PC-3 (cell line): ENCODE data around the gene LAG3. TPM values are rescaled to one million over a fixed set of nuclear protein-coding genes. Genes with fewer than 3 reads are reported as not detected.

Source experiments
- ATAC-seq: fragments of 200-7000 bp; cut with Tn5 transposase; 2 replicates; pipeline ENCODE4 v1.9.1; 2020; ENCODE audit warnings: mild to moderate bottlenecking, moderate library complexity
- BruUV-seq: library from RNA; stranded (reverse); fragments of 400-500 nt; replicated peaks from 2 replicates; lab custom pipeline; 2021; lab: Mats Ljungman, UMichigan
- CTCF ChIA-PET: fragments of 300-600 bp; sonication (Branson Sonifier 250); formaldehyde crosslinking; loops from one replicate; lab custom pipeline; 2022; ENCODE audit warnings: antibody characterized with exemption; lab: Charles Lee
- POLR2A ChIA-PET: fragments of 300-600 bp; sonication (Branson Sonifier 250); formaldehyde crosslinking; loops from one replicate; lab custom pipeline; 2022; ENCODE audit warnings: antibody characterized with exemption; ENCODE audit not compliant: unreplicated experiment; lab: Charles Lee
- DNase-seq: peaks from one replicate; pipeline ENCODE4 v3.0.0-alpha.2; 2015
- H2AFZ ChIP-seq: fragments of 300-600 bp; sonication (generic); 2 replicates; pipeline ENCODE4 v1.6.0; 2016; ENCODE audit warnings: antibody characterized with exemption, low read length
- H3F3A ChIP-seq: fragments of 300-600 bp; sonication (generic); one replicate; pipeline ENCODE4 v1.6.0; 2017; ENCODE audit warnings: antibody characterized with exemption, low read length, control low read depth, mild to moderate bottlenecking; ENCODE audit not compliant: unreplicated experiment
- H3K27ac ChIP-seq: fragments of 300-600 bp; sonication (generic); 2 replicates; pipeline ENCODE4 v1.5.1; 2016; ENCODE audit warnings: mild to moderate bottlenecking, low read length
- H3K27me3 ChIP-seq: fragments of 300-600 bp; sonication (generic); 2 replicates; pipeline ENCODE4 v1.6.1; 2016; ENCODE audit warnings: low read length, mixed read lengths
- H3K36me3 ChIP-seq: fragments of 300-600 bp; sonication (generic); 2 replicates; pipeline ENCODE4 v1.6.1; 2016; ENCODE audit warnings: low read depth, mixed run types, low read length, mixed read lengths
- H3K4me1 ChIP-seq: fragments of 300-600 bp; sonication (generic); 2 replicates; pipeline ENCODE4 v1.5.1; 2016; ENCODE audit warnings: low read length; ENCODE audit not compliant: insufficient read depth
- H3K4me2 ChIP-seq: fragments of 300-600 bp; sonication (generic); 2 replicates; pipeline ENCODE4 v1.6.0; 2016; ENCODE audit warnings: low read length
- H3K4me3 ChIP-seq: fragments of 300-600 bp; sonication (generic); 2 replicates; pipeline ENCODE4 v1.5.1; 2016; ENCODE audit warnings: mild to moderate bottlenecking, low read length, mixed read lengths
- H3K79me2 ChIP-seq: fragments of 300-600 bp; sonication (generic); 2 replicates; pipeline ENCODE4 v1.6.1; 2017; ENCODE audit warnings: low read length, mixed read lengths
- H3K9ac ChIP-seq: fragments of 300-600 bp; sonication (generic); 2 replicates; pipeline ENCODE4 v1.6.0; 2016; ENCODE audit warnings: mild to moderate bottlenecking, low read length
- H3K9me2 ChIP-seq: fragments of 300-600 bp; sonication (generic); replicated peaks from 2 replicates; pipeline ENCODE4 v1.6.1; 2016; ENCODE audit warnings: mixed run types, low read length, mixed read lengths
- H3K9me3 ChIP-seq: fragments of 300-600 bp; sonication (generic); 2 replicates; pipeline ENCODE4 v1.6.1; 2016; ENCODE audit warnings: low read length, mixed read lengths
- H4K20me1 ChIP-seq: fragments of 300-600 bp; sonication (generic); 2 replicates; pipeline ENCODE4 v1.6.1; 2016; ENCODE audit warnings: low read length, mixed read lengths
- CTCF ChIP-seq: fragments of 300-600 bp; sonication (generic); conservative IDR thresholded peaks from 2 replicates; pipeline ENCODE4 v1.5.1; 2017; ENCODE audit warnings: antibody characterized with exemption, low read depth, mild to moderate bottlenecking, low read length
- EZH2 ChIP-seq: fragments of 300-600 bp; sonication (generic); IDR thresholded peaks from one replicate; pipeline ENCODE4 v1.6.1; 2017; ENCODE audit warnings: antibody characterized with exemption, mild to moderate bottlenecking, low read length; ENCODE audit not compliant: unreplicated experiment
- EZH2phosphoT487 ChIP-seq: fragments of 300-600 bp; sonication (generic); IDR thresholded peaks from 2 replicates; pipeline ENCODE4 v1.6.1; 2018; ENCODE audit warnings: mild to moderate bottlenecking, antibody characterized with exemption, low read length, borderline replicate concordance
- intact Hi-C: fragments of 100-400 bp; cut with micrococcal nuclease; formaldehyde crosslinking; loops from 2 replicates; pipeline ENCODE4 v1.9.0; 2023
- total RNA-seq: library from RNA; depleted of rRNA; stranded (reverse); fragments of >200 nt; gene quantifications from 2 replicates; pipeline ENCODE4 v1.2.3, GENCODE V29; 2014

LAG3 gene
- total RNA-seq, 1 experiment from 2014 or later, result 0.58 TPM

GRCh38 chr12:6734506-6735387, 37.6 kb upstream of the LAG3 start:
- Histone ChIP-seq H3F3A (no peaks in the 10 kb centered on the region), H3K4me1 (peaks cover 5% of the 10 kb centered on the region), H3K27me3 (no peaks in the 10 kb centered on the region), H3K9me2 (no peaks in the 10 kb centered on the region), H3K79me2 (no peaks in the 10 kb centered on the region), H3K9ac (no peak overlapping the region), H2AFZ (no peak overlapping the region), H3K4me2 (no peak overlapping the region), H4K20me1 (no peaks in the 10 kb centered on the region), H3K27ac (no peak overlapping the region), H3K36me3 (no peaks in the 10 kb centered on the region), H3K9me3 (no peaks in the 10 kb centered on the region), H3K4me3 (no peak overlapping the region)
- ChIA-PET CTCF (interaction anchor here (0.5 kb wide), 2 partner anchors 18 kb away, joined by 3 to 4 read pairs; partner anchors contain the start of gene MLF2), POLR2A (no interaction called here)
- intact Hi-C loops, result loop anchor here (1.0 kb wide), 2 partner anchors 45 to 91 kb away; no protein-coding TSS in a partner anchor
- no TSS peak for BruUV-seq
- TF ChIP-seq EZH2 (no peak), CTCF (no peak), EZH2phosphoT487 (no peak)
- no peak for DNase-seq
- ATAC-seq, result no peak

- no peaks in the 10 kb centered on the region for H3F3A ChIP-seq
- H3K79me2 ChIP-seq, result no peaks in the 10 kb centered on the region
- no peaks in the 10 kb centered on the region for H4K20me1 ChIP-seq
- H3K27me3 ChIP-seq, result no peaks in the 10 kb centered on the region
- no peaks in the 10 kb centered on the region for H3K9me2 ChIP-seq
- peak; percentile 86 for TF ChIP-seq CTCF
- no peak for TF ChIP-seq EZH2
- no peak for TF ChIP-seq EZH2phosphoT487
- ATAC-seq (peak; percentile 99), DNase-seq (peak; percentile 63)
- ChIA-PET POLR2A (no interaction called here), CTCF (interaction anchor here (0.5 kb wide), 2 partner anchors 17 to 19 kb away, joined by 3 to 4 read pairs; partner anchors contain the start of gene MLF2)
- H3K36me3 ChIP-seq, result no peaks in the 10 kb centered on the region
- no peaks in the 10 kb centered on the region for H3K9me3 ChIP-seq
- intact Hi-C loops, result loop anchor here (1.0 kb wide), 2 partner anchors 44 to 90 kb away; no protein-coding TSS in a partner anchor
- no peak overlapping the region for H3K4me3 ChIP-seq
- no peak overlapping the region for H3K9ac ChIP-seq
- BruUV-seq, result no TSS peak
- H3K4me2 ChIP-seq, result 0 out of 2 replicates have a peak overlapping the region, but pooled peaks have one; percentile 19
- H2AFZ ChIP-seq, result peak overlapping the region; percentile 54
- H3K27ac ChIP-seq, result peak overlapping the region; percentile 21; the same call in 1 of the 2 replicates
- H3K4me1 ChIP-seq, result peaks cover 5% of the 10 kb centered on the region
These were observed 36.7 kb upstream of the LAG3 start for GRCh38 chr12:6735448-6736191.
